ENCODE data around the gene FAM217A.

FAM217A gene

DNA sequence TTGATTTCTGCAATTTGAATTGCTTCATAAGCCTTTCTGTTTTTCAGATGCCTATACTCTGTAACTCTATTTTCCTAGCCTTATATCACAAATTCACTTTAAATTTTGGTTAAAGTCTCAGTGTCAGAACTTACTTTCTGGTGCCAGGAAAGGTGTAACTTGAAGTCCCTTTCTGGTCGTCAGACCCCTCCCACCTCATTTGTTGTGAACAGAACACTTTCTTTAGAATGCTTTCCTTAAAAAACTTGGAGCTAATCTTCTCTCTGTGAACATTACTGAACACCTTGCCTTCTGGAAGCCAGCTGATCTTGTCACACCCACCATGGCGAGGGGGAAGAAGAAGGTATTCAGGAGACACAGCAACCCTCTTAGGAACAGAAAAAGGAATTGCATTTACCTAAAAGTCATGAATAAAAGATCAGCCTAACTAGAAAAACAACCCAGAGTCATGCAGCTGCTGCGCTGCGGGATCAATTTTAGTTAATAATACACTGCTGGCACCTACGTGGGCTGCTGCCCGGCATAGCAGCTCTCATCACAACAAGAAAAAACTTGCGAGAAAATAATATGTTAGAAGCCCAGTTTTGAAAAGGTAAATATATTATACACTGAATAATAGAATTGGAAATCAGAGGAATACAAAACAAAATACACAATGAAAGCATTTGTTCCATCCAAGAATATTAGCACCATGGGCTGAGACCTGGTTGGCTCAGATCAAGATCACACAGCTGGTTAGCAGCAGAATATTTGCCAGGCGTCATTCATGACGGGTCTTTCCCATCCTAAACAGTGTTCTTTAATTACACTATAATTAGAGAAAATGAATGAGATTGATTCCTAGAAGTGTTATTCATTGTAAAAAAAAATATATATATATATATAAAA, 5.8 kb upstream of the FAM217A start:
- DNase-seq: no peak

DNA sequence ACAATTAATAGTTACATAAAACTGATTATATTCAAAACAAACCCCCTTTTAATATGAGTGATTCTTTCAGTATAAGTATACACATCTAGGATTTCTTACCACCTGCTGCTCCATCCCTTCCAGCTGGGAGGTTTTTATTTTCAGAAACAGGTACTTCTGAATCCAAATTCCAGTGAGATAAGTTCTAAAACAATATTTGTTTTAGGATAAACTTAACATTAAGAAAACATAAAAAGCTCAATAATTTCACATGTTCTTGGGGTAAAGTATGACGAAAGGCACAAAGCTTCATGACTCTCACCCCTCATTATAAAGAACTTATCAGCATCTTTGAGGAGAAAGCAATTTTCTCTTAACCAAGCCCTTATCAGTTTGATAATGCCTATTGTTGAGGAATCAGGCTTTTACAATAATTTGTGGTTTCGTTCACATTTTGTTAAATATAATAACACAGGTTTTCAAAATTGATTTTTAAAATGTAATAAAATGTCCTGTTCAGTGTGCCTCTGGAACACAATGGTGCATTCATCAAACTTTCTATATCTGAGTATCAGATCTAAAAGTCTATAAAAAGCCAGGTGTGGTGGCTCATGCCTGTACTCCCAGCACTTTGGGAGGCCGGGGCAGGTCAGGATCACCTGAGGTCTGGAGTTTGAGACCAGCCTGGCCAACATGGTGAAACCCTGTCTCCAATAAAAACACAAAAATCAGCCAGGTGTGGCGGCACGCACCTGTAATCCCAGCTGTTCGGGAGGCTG, 4.3 kb downstream of the FAM217A start:
- DNase-seq: no peak

DNA sequence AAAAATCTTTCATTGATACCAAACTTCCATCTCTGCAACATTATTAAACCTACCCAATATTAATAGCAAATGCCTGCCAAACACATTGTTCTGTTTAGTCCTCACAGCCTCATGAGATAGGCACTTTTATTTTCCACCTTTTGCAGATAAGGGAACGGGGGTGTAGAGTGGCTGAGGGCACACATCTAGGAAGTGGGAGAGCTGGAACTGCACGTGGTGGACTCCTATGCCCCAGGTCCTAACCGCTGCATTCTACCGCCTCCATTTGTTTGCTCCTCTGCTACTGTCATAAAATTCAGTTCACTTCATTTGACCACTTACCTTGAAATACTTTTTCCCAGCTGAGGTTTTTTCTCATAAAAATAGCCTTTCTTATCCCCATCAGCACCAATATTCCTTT, 7.6 kb downstream of the FAM217A start:
- DNase-seq: no peak

DNA sequence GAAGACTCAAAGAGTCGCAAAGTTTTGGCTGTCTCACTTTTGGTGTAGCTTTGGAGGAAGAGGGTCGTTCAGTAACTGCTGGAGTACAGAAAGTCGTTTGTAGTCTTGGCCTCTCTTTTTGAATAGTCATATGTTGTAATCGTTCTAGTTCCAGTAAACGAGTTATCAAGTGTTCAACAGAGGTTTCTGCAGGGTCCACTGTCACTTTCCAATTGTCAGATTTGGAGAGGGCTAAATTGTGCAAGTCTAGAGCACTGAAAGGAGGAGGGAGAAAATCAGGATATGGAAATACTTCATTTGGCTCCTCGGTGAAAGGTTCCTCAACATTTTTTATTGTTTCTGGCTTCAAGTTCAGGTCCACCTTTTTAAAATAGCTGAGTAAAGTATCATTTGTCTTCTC, 9.7 kb downstream of the FAM217A start:
- DNase-seq: no peak

DNA sequence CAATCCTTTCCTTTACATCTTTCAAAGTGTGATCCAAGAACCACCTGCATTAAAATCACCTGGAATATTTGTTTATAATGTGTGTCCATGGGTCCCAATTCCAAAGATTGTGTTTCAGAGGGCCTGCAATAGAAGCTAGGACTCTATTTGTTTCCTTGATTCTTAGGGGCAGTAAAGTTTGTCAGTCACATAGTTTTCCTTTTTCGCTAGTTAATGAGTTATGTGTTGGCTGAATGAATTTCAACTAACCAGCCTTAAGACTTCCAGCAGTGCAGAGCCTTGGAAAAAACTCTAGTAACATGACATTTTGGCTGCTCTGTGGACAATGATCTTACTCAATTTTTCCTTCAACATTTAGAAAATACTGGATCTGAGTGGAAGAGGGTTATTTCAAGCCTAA, 11.3 kb downstream of the FAM217A start:
- no peak for DNase-seq

DNA sequence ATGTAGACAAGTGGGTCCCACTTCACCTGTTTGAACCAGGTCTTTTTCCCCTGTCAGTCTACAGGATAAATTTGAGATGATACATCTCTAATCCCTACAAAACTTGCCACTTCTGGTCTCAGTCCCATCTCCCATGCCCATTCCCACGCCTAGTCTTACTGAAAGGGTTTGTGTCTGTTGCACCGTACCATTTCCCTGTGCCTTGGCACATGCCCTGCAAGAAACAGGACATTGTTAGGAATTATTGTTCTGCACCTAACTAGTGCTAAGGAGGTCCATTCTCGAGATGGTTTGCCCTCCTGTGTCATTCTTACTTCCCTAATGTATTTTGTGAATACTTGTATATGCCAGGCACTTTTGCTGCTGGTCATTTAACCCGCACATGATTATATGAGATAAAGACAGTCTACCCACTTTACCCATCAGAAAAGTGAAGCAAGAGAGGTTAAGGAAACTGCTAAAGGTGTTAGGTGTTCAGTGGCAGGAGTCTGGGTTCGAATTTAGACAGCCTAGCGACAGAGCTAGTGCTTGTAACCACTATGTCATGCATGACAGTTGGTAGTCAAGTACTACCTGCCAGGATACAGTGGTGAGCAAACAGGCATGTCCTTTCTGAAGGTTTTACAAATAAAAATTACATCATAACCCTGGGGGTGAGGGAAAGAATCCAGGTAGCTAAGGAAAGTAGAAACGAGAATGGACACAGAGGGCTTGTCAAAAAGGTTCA, 12.7 kb downstream of the FAM217A start:
- no peak for DNase-seq

DNA sequence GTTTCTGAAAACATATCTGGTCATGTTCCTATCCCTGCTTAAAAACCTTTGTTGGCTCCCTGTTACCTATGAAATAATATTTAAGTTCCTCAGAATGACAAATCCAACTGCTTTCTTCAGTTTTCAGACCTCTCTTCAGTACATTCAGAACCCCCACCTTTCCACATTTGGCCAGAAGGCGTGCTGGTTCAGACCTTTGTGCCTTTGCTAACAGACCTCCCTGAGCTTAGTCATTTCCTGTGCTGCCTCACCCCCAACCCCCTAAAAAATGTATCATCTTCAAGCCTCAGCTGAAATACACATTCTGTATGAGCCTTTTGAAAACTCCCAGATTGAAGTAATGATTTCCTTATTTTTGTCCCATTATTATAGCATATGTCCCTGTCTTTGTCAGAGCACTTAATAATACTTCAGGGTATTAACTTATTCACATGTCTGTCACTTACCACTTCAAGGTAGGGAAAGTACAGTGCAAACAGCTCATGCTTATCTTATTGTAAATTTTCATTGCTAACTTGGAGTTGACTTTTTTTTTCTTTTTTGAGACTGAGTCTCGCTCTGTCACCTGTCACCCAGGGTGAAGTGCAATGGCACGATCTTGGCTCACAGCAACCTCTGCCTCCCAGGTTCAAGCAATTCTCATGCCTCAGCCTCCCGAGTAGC, 19.7 kb downstream of the FAM217A start:
- peak; percentile 13 for DNase-seq

DNA sequence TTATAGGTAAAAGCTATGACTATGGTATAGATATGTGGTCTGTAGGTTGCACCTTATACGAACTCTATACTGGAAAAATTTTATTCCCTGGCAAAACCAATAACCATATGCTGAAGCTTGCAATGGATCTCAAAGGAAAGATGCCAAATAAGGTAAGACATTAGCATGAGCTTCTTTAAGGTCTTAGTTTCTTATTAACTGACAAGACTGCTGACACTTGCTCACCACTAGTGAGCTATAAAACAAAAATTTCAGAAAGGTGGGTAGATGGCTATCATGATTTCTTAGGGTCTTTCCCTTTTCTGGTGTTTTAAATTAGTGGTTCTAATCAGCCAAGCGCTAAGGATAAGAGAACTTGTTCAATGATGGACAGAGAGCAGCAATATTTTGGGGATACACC, 21.9 kb downstream of the FAM217A start:
- DNase-seq: no peak

DNA sequence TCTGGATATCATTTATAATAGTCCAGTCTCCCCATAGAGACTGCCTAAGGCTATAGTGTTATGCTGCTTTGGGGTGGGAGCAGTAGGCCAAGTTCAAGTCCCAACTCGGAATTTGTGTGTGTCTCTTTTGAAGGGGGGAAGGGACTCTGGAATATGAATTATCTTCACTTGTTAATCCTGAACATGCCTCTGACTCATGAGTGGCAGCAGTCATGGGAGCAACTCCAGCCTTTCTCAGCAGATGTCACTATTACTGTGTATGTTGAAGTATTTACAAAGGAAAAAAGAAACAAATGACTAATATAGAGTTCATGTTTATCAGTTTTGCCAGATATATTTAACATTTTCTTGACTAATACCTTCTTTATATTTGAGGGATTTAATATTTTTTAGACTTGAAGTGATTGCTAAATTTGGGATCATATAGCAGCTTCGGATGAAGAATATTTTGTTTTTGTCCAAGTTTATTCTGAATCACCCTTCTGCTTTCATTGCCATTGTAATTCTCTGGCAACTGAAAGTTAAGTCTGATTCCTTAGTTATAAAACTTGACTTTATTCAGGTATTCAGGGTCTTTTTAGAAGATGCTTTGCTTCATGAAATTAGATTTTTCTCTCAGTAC, 23.4 kb downstream of the FAM217A start:
- DNase-seq: no peak

DNA sequence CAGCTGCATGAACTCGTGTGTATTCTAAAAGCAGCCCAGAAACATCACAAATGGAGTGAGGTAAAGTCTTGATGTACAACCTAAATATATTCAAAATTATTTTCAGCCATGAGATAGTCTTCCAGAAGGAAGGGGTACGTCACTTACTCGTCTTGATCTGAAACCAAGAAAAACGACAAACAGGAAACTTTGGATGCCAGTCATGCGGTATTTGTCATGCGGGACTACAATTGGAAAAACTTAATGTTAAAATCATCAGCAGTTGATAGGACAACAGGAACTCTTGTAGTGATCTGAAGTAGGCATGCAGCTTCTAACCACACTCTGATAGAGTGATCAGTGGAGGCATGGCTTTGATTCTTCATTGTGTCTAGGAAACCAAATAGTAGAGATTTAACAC, 29.7 kb downstream of the FAM217A start:
- DNase-seq: no peak

DNA sequence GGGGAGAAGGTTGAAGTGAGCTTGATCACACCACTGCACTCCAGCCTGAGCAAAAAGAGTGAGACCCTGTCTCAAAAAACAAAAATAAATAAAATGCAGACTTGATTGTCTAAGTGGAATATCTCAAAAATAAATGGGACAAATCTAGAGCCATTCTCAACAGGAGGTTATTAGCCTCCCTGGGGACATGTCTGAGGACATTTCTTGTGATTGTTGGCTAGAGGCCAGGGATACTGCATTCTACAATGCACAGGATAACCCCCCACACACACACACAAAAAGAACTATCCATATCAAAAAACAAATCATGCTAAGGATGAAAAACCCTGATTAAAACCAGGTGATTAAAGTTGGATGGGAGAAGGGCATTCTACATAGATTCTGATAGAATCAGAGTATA, 37.5 kb downstream of the FAM217A start:
- DNase-seq: no peak

DNA sequence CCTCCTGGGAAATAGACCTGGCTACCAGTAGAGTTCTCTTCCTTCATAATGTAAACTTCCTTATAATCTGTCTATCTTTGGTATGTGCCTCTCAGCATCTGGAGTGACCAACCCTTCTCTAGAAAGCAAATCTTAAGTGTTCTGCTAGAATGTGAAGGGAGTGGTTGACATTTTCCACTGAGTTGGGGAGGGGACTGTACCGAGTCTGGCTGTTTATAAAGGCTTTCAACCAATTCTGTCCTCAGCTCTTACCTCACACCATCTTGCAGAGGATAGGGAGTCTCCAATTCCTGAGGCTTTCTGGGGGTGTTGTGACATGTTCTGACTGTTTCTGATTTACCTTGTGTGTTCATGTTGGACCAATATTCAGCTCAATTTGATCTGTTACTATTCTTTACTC, 39.6 kb downstream of the FAM217A start:
- no peak for DNase-seq

DNA sequence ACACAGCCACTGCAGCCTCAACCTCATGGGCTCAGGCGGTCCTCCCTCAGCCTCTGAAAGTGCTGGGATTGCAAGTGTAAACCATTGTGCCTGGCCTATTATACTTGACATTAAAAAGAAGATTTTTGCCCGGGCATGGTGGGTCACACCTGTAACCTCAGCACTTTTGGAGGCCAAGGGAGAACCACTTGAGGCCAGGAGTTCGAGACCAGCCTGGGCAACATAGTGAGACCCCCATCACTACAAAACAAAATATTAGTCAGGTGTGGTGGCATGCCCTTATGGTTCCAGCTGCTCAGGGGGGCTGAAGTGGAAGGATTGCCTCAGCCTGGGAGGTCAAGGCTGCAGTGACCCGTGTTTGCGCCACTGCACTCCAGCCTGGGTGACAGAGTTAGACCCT, 42.4 kb downstream of the FAM217A start:
- no peak for DNase-seq

DNA sequence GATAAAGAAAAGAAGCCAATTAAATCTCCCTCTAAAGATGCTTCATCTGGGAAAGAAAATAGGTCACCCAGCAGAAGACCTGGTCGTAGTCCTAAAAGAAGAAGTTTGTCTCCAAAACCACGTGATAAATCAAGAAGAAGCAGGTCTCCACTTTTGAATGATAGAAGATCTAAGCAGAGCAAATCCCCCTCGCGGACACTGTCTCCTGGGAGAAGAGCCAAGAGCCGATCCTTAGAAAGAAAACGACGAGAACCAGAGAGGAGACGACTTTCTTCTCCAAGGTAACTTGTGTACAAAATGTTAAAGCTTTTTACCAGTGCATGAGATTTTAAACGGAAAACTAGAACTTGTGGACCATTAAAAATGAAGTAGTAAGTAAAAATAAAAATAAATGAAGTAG, 46.5 kb downstream of the FAM217A start:
- no peak for DNase-seq

DNA sequence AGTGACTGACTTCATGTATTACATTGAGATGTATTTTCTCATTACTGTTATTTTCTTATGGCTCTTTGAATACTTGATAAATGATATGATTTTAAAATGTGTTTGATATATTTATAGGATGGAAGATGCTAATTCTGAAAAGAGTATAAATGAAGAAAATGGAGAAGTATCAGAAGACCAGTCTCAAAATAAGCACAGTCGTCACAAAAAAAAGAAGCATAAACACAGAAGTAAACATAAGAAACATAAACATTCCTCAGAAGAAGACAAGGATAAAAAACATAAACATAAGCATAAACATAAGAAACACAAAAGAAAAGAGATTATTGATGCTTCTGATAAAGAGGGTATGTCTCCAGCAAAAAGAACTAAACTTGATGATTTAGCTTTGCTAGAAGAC, 47.5 kb downstream of the FAM217A start:
- no peak for DNase-seq

DNA sequence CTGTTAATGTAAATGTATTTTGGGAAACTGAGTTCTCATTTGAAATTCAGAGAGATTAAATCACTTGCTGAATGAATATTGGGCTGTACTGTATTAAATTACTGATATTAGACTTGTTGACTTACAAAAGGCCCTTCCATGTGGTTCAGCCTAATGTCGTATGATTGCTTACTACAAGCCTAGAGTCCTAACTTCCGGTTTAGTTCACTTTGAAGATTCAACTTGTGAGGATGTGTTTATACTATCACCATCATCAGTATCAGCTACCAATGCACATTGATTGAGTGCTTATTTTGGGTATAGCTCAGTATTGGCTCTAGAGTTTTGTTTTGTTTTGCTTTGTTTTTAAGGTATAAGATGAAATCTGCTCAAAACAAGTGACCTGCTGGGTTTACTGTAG, 48.3 kb downstream of the FAM217A start:
- DNase-seq: peak; percentile 24

DNA sequence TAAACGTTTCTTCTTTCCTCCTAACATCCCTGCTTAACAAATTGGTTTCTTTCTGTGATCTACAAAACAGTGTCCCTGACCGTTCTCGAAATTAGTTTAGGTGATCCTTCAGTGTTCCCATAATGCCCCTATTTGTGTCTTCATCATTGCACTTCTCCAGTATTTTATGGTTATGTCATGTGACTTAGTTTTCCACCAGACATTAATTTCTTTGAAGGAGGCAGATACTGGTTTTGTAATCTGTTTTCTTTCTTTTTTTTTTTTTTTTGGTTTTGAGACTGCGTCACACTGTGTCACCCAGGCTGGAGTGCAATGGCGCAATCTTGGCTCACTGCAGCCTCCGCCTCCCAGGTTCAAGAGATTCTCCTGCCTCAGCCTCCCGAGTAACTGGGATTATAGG, 49.2 kb downstream of the FAM217A start:
- no peak for DNase-seq

DNA sequence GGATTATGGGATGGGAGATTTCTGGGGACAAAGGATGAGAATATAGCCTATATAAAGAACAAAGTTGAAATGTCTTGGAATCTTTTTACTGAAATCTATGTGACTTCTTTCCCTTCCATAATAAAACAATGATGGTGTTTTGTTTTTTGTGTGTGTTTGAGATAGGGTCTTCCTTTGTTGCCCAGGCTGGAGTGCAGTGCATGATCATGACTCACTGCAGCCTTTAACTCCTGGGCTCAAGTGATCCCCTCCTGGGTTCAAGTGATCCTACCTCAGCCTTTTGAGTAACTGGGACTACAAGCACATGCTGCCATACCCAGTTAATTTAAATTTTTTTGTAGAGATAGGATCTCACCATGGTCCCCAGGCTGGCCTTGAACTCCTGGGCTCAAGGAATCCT, 50.9 kb downstream of the FAM217A start:
- DNase-seq: no peak

DNA sequence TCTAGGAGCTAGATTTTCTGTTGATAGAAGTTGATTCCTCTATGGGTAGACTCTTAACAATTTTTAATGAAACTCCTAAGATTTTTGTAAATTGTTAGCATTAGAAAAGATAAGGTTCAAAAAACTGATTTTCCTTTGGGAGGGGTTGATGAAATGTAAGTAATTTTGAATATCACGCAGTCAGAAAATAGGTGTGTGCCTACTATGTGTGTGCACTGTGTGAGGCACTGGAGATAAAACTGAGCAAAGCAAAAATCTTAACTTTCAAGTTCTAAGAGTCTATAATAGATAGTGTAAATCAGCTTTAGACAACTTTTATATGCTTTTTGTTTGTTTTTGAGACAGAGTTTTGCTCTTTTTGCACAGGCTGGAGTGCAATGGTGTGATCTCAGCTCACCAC, 53.3 kb downstream of the FAM217A start:
- DNase-seq: no peak

DNA sequence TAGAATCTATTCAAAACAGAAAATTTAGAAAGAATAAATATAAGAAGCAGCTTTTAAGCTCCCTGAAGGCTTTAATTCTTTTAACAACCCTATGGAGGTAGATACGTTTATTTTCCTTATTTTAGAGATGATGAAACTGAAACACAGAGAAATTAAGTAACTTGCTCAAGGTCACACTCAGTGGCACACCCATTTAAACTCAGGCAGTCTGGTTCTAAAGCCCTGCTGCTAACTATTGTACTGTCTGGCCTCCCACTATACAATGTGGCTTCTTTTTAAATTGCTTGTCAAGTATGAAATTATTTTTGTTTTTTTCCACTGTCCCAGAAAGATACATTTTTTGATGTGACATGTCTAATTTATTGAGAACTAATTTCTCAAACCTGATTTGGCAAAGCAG, 55.7 kb downstream of the FAM217A start:
- DNase-seq: no peak

DNA sequence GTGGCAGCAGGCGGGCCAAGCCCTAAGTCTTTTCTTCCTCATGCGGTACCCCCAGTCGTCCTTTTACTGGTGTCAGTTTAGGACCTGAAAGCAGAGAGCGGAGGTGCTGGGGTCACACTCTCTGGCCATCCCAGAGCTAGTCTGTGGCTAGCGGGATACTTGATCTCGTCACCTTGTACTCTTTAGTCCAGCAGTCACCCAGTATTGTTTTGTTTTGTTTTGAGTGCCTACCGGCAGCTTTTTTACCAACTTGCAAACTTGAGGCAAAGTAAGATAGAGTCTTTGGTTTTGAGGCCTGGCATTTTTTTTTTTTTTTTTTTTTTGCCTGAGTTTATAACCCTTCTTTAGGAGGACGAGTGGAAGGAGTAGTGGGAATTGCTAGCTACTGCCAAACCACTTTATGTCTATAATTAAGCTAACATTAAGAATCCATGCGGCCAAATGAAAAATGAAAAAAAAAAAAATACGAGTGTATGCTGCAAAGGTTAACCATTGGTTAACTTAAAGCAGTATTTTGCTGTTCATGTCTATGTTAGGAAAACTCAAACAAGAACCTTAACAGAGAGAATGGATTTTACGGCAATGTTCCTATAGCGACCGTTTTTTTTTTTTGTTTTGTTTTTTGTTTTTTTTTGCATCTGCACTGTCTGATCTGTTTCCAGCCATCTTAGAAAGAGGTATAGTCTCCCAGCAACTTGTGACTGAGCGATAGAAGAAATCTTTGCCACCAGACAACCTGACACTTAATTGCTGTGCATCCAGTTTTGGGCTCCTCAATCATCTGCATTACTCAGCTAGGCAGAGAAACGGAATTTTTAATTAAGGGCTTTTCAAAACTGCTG, 56.9 kb downstream of the FAM217A start:
- DNase-seq: peak; percentile 44

All from central memory CD4-positive, alpha-beta T cell (primary cell).